GM19240 (cell line): Measurements from ENCODE around the gene PAGR1.

Experiments
- DNase-seq: peaks from one replicate; pipeline ENCODE4 v3.0.0; 2011; ENCODE audit warnings: low spot score; ENCODE audit not compliant: insufficient read length

The PAGR1 gene

DNA sequence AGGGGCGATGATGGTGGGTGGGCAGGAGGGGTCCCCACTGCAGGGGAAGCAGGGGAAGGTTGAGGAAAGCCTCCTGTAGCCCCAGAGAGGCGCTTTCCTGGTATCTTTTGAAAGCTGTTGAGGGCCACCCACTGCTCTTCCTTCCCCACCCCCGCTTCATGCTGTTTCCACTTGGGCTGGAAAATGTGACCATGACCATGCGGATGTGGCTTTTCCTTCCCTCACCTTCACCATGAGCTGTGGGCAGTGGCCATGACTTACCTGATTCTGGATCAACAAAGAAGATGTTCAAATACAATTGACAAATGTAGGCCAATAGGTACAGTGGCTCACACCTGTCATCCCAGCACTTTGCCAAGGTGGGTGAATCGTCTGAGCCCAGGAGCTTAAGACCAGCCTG lies 18.1 kb downstream of the PAGR1 start:
- no peak for DNase-seq

DNA sequence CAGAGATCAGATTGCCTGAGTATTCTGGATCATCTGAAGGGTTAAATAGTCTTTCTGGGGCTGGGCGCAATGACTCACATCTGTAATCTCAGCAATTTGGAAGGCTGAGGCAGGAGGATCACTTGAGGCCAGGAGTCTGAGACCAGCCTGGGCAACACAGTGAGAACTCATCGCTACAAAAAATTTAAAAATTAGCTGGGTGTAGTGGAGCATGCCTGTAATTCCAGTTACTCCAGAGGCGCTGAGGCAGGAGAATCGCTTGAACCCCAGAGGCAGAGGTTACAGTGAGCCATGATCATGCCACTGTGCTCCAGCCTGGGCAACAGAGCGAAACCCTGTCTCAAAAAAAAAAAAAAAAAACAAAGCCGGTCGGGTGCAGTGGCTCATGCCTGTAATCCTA lies 20.0 kb downstream of the PAGR1 start:
- no peak for DNase-seq

DNA sequence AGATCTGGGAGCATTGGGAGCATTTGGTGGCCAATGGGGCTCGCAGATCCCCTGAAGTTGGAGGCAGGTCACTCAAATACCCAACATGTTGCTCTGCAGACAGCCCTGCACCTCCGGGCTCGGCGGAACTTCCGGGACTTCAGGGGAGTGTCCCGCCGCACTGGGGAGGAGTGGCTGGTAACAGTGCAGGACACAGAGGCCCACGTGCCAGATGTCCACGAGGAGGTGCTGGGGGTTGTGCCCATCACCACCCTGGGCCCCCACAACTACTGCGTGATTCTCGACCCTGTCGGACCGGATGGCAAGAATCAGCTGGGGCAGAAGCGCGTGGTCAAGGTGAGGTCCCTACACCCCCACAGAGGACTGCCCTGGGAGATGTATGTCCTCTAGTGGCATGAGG lies 20.7 kb downstream of the PAGR1 start:
- no peak for DNase-seq

DNA sequence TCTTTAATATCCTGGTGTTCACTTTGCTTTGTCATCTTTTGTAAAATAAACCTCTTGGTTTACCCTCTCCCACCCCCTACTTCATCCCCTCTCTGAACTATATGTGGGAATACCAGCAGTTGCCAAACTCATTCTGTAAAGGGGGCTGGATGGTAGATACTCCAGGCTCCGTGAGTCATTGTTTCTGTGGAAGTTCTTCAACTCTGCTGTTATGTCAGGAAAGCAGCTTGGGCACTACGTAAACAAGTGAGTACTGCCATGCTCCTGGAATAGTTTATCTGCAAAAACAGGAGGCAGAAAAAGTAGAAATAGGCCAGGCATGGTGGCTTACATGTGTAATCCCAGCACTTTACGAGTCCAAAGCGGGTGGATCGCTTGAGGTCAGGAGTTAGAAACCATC lies 21.9 kb downstream of the PAGR1 start:
- no peak for DNase-seq

DNA sequence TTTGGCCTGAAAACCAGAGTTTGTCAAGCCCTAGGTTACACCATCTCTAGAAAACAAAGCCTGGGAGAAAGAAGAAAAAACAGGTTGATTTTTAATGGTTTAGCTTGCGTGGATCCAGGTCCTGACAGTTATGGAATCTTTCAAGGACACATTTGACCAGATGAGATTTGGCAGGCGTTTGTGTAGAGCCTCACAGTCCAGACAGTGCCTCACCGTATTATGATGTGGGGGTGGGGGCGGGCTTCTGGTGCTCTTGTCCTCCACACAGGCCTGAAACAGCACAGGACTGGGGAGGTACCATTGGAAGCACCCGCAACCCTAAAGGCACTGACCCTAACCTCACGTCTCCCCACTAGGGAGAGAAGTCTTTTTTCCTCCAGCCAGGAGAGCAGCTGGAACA lies 23.9 kb downstream of the PAGR1 start:
- no peak for DNase-seq

DNA sequence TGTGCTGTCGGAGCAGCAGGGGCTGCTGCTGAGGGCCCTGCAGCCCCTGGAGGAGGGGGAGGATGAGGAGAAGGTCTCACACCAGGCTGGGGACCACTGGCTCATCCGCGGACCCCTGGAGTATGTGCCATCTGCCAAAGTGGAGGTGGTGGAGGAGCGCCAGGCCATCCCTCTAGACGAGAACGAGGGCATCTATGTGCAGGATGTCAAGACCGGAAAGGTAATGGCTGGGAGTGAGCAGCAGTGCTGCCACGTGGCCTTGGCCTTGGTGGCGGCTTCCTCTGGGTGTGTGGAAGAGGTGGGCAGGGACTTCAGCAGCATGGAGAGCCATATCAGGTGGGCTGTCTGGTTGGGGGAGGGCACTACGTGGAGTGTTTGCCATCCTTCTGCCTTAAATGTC lies 24.3 kb downstream of the PAGR1 start:
- DNase-seq = no peak

DNA sequence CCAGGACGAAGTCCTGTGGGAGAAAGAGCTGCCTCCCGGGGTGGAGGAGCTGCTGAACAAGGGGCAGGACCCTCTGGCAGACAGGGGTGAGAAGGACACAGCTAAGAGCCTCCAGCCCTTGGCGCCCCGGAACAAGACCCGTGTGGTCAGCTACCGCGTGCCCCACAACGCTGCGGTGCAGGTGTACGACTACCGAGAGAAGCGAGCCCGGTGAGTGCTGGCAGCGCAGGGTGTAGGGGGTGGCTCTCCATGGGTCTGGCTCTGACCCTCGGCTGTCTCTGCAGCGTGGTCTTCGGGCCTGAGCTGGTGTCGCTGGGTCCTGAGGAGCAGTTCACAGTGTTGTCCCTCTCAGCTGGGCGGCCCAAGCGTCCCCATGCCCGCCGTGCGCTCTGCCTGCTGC lies 25.7 kb downstream of the PAGR1 start:
- no peak for DNase-seq

DNA sequence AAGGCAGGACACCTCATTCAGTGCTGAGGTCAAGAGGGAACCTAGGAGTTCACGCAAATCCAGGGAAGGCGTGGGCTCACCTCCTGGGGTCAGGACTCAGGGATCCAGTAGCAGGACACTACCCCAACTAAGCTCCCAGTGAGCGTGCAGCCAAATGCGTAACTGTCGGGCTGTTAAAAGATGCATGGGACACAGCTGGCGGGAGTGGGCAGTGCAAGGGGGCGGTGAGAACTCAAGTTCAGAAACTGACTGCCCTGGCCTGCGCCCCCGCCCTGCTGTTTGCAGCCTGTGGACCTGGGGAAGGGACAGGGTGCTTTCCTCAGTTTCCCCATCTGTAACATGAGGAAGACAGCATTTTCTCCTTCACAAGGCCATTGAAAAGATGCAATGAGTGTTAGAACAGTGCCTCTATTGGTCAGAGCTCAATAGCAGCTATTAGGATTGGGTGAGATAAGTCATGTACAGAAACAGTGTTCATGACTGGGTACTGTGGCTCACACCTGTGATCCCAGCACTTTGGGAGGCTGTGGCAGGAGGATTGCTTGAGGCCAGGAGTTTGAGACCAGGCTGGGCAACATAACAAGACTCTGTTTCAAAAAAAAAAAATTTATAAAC lies 26.9 kb downstream of the PAGR1 start:
- no peak for DNase-seq

DNA sequence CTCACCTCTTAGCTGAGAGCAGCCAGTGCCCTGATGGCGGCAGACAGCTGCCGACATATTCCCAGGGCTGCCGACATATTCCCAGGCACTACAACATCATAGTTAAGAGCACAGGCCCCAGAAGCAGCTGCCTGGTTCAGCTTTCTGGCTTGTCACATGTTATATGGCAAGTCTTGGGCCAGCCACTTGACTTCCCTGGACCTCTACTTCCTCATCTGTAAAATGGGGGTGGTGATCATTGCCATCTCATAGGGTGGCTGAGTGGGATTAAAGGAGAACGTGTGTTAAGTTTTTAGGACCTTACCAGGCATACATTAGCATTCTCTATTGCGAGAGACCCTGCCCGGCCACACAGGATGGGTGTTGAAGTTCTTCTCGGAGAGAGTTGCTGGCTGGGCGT lies 28.0 kb downstream of the PAGR1 start:
- DNase-seq = no peak

DNA sequence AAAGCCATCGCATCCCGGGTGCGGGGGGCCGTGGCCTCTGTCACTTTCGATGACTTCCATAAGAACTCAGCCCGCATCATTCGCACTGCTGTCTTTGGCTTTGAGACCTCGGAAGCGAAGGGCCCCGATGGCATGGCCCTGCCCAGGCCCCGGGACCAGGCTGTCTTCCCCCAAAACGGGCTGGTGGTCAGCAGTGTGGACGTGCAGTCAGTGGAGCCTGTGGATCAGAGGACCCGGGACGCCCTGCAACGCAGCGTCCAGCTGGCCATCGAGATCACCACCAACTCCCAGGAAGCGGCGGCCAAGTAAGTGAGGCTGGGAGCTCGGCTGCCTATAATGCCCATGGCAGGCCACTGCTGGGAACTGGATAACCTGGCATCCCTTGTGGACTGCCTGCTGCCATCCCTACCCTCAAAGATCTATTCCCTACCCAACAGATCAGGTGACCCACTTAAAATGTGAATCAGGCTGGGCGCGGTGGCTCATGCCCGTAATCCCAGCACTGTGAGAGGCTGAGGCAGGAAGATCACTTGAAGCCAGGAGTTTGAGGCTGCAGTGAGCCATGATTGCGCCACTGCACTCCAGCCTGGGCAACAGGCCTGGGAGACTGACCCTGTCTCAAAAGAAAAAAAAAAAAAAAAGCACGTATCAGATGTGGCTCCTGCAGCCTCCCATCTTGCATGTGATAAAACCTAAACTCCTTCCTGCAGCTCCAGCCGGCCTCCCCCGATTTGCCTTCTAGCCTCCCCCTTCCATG lies 28.8 kb downstream of the PAGR1 start:
- DNase-seq = no peak

DNA sequence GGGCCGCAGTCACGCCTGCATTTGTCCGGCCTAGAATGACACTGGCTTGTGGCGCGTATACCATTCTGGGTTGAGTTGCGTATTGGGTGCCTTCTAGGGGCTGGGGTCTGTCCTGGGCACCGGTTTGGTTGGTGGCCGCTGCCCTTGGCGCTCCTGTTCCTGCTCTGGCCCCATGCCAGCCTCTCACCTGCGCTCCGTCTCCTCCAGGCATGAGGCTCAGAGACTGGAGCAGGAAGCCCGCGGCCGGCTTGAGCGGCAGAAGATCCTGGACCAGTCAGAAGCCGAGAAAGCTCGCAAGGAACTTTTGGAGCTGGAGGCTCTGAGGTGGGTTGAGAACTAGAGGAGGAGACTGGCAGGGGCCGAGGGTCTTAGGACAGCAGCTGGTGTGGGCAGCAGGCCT lies 29.7 kb downstream of the PAGR1 start:
- DNase-seq = no peak

DNA sequence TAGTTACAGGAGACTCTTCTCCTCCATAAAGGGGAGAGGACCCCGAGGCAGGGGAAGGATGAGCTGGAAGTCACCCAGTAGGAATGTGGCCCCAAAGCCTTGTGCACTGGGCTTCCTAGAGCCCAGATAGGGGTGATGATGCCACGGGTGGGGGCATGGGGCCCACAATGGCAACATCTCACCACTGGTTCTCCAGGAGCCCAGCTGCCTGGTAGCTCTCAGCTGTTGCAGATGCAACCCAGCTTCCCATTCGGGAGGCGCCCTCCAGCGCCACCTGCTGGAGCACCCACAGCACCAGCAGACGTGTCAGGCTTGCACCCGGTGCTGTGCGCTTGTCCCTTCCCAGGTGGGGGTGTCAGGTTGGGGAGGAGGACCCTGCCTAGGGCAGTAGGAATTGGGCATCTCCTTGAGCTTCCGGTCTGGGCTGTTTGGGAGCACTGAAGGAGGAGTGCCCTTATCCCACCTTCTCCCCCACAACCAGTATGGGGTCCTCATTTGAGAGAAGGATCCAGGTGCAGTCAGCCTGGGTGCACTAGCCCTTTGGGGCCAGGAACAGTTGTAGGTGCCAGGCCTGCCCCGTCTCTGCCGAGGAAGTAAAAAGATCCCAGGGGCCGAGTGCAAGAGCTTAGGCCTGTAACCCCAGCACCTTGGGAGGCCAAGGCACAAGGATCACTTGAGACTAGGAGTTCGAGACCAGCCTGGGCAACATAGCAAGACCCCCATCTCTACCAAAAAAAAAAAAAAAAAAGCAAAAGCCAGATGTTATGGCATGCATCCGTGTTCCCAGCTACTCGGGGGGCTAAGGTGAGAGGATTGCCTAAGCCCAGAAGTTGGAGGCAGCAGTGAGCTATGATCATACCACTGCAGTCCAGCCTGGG lies 32.7 kb downstream of the PAGR1 start:
- peak; percentile 79 for DNase-seq

DNA sequence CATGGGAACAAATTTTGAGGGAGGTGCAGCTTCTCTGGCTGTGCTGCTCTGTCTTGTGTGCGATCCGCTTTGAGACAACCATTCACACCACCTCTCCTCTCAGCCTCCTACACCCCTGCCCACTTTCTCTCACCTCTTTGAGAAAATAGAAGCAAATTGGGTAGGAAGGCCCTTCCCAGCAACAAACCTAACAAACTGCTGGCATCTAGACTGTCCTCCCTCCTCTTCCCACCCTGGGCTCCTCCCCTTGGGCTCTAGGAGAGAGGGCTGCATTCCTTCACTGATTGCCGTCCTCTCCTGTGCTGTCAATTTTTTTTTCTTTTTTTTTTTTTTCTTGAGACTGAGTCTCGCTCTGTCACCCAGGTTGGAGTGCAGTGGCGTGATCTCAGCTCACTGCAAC lies 33.6 kb downstream of the PAGR1 start:
- no peak for DNase-seq

DNA sequence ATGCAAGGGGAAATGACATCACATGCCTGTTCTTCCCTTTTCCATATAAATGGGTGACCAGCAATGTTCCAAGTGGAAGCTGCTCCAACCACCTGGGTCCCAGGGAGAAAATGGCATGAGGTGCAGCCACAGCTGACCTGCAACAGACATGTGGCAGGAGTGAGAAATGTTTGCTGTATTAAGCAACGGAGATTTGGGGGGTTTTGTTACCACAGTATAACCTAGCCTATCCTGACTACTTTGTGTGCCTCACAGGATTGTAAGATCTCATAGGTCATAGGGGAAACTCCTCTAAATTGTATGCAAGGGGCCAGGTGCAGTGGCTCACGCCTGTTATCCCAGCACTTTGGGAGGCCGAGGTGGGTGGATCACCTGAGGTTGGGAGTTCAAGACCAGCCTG lies 35.0 kb downstream of the PAGR1 start:
- no peak for DNase-seq

DNA sequence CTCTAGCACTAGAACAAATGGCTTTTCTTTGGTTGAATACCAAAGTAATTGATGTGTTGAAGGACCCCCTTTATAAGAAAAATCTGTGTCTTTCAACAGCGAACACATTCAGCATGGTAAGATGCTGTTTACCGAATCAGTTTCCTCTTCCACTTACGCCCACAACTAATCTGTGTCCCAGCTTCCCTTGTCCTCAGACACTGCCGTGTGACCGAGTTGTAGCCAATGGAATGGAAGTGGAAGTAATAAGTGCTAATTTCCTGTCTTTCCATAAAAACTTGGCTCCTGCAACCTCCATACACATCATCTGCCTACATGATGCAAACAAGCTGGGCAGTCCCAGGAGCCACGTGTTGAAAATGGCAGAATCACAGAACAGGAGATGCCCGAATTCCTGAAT lies 36.7 kb downstream of the PAGR1 start:
- no peak for DNase-seq

DNA sequence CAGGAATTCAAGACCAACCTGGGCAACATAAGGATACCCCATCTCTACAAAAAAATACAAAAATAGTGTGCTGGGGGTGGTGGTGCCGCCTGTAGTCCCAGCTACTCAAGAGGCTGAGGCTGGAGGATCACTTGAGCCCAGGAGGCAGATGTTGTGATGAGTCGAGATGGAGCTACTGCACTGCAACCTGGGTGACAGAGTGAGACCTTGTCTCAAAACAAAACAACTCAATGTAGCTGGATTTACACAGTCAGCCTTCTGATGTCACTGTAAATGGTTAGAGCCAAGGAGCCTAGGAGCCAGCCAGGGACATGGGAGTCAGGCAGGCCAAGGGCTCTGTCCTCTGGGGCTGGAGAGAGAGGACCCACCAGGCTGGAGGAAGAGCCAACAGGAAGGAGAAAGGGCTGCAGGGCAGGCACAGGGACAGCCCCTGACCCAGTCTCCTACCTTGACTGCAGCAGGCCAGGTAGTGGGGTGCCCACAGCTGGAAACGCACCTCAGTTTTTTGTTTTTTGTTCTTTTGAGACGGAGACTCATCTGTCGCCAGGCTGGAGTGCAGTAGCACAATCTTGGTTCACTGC lies 38.7 kb downstream of the PAGR1 start:
- DNase-seq = no peak

DNA sequence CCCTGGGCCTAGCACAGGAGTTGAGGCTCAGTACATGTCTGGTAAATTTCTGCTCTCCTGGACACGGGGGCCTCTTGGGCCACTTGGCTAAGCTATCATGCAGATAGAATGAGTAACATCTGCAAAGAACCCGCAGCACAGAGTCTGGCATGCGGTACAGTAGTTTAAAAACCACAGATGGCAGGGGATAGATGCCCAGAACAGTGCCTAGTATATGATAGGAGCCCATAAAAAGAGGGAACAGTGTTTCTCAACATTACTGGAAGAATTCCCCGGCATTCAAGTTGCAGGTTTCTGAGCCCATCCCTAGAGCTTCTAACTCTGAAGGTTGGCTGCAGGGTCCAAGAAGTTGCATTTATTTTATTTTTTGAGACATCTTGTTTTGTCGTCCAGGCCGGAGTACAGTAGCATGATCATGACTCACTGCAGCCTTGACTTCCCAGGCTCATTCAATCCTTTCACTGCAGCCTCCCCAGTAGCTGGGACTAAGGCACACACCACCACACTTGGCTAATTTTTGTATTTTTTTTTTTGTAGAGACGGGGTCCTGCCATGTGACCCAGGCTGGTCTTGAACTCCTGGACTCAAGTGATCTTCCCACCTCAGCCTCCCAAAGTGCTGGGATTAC lies 41.3 kb downstream of the PAGR1 start:
- DNase-seq = no peak

DNA sequence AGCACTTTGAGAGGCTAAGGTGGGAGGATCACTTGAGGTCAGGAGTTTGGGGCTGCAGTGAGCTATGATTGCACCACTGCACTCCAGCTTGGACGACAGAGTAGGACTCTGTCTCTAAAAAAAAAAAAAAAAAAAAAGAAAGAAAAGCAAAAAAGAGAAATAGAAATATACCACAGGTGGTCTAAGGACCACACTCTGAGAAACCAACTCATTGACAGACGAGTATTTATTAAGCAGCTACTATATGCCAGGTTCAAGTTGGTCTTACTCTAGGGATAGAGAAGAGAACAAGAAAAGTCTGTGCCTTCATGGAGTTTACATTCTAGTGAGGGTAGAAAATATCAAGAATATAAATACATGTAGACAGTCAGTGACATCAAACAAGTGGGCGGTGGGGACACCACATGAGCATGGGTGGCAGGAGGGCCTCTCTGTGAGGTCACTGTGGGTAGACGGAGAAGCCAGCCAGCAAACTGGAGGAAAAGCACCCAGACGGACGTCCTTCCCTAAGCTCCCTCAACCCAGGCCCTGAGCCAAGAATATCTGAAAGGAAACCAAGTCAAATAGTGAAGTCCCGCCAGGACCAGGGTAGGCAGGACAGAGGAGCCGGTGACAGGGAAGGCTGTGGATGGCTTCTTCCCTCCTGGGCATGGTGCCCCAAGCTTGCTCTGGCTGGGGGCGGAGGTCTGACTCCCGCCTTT lies 42.3 kb downstream of the PAGR1 start:
- no peak for DNase-seq

DNA sequence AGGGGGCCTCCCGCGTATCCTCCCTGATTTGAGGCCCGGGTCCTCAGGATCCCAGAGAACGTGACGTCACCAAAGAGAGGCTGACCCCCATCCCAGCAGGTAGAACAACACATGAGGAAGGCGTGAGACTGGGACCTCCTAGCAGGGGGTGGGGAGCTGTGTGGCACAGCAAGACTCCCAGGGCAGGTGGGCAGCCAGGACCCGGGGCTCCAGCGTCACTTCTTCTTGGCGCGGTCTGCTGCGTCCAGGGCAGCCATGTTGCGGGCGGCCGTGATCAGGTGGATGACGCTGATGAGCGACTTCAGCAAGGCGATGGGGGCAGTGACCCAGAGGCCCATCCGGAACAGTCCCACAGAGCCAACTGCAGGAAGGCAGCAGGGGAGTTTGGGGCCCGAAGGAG lies 43.0 kb downstream of the PAGR1 start:
- no peak for DNase-seq

DNA sequence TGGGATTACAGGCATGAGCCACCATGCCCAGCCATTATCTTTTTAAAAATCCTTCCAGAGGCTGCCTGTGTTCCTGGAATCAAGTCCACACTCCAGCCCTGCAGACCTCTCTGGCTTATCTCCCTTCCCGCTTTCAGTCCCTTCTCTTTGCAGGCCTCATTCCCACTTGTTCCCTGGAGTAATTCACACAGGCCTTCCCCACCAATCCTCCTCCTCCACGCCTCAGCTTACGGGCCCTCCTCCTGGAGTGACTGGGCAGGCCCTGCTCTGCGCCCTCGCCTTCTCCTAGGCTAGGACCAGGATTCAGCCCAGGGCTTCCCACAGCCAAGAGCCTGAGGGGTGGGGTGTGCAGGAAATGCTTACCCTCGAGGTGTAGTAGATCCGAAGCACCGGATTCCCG lies 44.3 kb downstream of the PAGR1 start:
- DNase-seq = no peak

DNA sequence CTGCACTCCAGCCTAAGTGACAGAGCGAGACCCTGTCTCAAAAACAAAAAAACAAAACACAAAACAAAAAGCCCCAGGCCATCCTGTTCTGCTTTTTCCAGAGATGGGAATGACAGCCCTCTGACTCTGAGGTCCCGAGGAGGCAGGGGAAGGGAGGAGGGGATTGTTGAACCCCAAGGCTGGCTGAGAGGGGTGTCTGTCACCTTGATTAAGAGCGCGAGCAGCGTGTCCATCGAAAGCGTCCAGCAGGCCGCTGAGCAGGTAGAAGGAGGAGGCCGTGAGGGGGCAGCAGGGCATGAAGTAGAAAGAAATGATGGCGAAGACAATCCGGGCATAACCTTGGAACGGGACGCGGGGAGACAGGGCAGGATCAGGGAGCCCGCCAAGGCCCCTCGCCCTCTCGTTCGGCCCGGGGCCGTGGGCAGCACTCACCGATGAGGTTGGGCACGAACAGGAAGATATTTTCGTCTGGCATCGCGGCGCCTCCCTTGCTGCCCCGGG lies 46.5 kb downstream of the PAGR1 start:
- no peak for DNase-seq
